Fibroblast of mammary gland (primary cell): Measurements from ENCODE around the gene MRNIP.

ENCODE experiments used
- DNase-seq: peaks from one replicate; pipeline ENCODE4 v3.0.0-alpha.2; 2010; ENCODE audit warnings: low read depth
- H3K4me3 ChIP-seq: 2 replicates; pipeline ENCODE4 v1.5.1; 2011; ENCODE audit warnings: low read depth, mild to moderate bottlenecking, low read length, moderate library complexity; ENCODE audit not compliant: control insufficient read depth
- TF ChIP-seq, protein P1 (sequence below): conservative IDR thresholded peaks from 2 replicates; pipeline ENCODE4 v1.5.1; 2011; ENCODE audit warnings: low read depth, low read length, inconsistent platforms; ENCODE audit not compliant: control insufficient read depth, insufficient read depth

The MRNIP gene

GRCh38 chr5:179875741-179876609, 17.4 kb upstream of the MRNIP start:
- DNase-seq, result no peak
- TF ChIP-seq, protein P1, sequence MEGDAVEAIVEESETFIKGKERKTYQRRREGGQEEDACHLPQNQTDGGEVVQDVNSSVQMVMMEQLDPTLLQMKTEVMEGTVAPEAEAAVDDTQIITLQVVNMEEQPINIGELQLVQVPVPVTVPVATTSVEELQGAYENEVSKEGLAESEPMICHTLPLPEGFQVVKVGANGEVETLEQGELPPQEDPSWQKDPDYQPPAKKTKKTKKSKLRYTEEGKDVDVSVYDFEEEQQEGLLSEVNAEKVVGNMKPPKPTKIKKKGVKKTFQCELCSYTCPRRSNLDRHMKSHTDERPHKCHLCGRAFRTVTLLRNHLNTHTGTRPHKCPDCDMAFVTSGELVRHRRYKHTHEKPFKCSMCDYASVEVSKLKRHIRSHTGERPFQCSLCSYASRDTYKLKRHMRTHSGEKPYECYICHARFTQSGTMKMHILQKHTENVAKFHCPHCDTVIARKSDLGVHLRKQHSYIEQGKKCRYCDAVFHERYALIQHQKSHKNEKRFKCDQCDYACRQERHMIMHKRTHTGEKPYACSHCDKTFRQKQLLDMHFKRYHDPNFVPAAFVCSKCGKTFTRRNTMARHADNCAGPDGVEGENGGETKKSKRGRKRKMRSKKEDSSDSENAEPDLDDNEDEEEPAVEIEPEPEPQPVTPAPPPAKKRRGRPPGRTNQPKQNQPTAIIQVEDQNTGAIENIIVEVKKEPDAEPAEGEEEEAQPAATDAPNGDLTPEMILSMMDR, result no peak

GRCh38 chr5:179874536-179875292, 16.1 kb upstream of the MRNIP start:
- DNase-seq, result no peak
- no peak overlapping the region for H3K4me3 ChIP-seq

More at GRCh38 chr5:179875741-179876609, 17.4 kb upstream of the MRNIP start:
- H3K4me3 ChIP-seq, result no peak overlapping the region

DNA sequence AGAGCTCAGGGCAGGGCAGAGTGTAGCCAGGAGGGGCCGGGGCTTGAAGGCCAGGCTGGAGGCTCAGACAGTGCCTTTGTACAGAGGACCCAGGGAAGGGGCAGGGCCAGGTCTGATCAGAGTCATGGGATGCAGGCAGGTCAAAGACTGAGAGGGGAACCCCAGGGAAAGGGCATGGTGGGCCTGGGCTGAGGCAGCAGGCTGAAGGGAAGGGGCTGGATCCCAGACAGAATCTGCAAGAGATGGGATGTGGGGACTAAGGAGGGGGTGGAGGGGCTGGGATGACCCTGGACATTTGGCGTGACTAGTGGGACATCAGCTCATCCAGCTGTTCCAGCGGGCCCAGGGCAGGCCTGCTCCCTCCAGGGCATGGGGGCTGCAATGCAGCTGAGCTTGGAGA, 15.5 kb upstream of the MRNIP start:
- TF ChIP-seq, protein P1, result no peak
- H3K4me3 ChIP-seq, result no peak overlapping the region
- DNase-seq, result no peak

More at GRCh38 chr5:179874536-179875292, 16.1 kb upstream of the MRNIP start:
- TF ChIP-seq, protein P1, result no peak

DNA sequence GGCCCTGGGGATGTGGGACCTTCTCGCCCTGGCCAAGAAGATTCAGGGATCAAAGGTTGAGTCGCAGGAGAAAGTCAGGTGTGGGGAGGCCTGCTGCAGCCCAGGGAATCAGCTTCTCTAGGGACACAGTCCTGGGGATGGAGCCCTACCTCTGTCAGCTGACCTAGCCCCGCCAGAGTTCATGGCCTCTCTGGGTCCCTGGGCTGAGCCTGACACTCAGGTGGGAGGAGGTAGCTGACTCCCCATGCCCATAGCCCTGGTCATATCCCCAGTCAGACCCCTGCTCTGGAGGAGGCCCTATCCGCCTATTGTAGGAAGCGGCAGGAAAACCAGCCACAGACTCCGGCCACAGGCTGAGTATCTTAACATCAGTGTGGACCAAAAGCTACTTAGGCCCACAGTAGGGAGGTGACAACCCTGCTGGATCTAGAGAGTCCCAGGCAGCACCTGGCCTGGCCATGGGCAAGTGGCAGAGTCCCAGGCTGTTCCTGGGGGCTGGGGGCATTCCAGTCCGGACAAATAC, 15.0 kb upstream of the MRNIP start:
- H3K4me3 ChIP-seq, result no peak overlapping the region
- DNase-seq, result no peak
- TF ChIP-seq, protein P1, result no peak

DNA sequence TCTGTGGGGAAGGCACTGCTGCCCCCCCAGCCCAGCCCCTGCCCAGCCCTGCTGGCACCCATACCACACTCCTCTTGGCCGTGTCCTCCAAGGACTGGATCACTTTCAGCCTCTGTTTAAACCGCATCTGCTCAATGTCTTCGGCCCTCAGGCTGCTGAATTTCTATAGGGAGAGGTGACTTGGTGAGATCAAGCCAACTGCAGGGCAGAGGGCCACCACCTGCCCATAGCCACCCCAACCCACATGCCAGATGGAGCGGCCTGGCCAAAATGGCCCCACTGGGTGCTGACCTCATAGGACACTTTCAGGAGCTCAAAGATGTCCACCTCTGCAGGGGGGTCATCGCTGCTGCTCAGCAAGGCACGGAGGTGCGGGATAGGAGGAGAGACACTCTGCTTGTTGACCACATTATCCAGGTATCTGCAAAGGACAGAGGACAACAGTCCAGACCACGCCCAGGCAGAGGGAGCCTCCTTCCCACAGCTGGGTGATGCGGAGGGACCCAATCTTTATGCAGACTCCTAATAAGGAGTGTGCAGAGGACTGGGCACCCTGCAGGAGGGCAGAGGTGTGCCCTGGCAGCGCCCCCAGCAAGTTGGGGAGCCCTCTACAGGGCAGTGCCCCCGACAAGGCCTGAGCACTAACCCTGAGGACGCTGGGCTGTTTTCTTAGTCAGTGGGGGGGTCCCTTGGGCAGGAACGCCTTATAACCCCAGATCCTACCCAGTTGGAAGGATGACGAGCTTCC, 14.4 kb upstream of the MRNIP start:
- DNase-seq, result no peak
- H3K4me3 ChIP-seq, result no peak overlapping the region
- TF ChIP-seq, protein P1, result no peak
